Gastroesophageal sphincter (tissue), 4 donors: ENCODE results near the gene CABP7. TPM values are rescaled to one million over a fixed set of nuclear protein-coding genes. Genes with fewer than 3 reads are reported as not detected.

Experiments used
- ATAC-seq: fragments of 150-250 bp; one replicate; pipeline ENCODE4 v1.9.1; 2016; ENCODE audit warnings: mild to moderate bottlenecking, moderate library complexity
- H3K27ac ChIP-seq, 4 donors: fragments of 200-600 bp; sonication (generic) in 3 of 4; 1 replicate in 3 of 4; 2 replicates in 1 of 4; pipeline ENCODE4 v1.5.1; 2016 to 2019
- H3K27me3 ChIP-seq: fragments of 200-600 bp; sonication (generic); one replicate; pipeline ENCODE4 v1.5.1; 2019
- H3K36me3 ChIP-seq, 2 donors: fragments of 200-600 bp; sonication (generic); one replicate each; pipeline ENCODE4 v1.5.1; 2019; ENCODE audit warnings: control low read depth in 1 of 2
- H3K4me1 ChIP-seq, 3 donors: fragments of 200-600 bp; sonication (generic); 1 replicate in 2 of 3; 2 replicates in 1 of 3; pipeline ENCODE4 v1.5.1; 2016 to 2019; ENCODE audit warnings: control low read depth in 2 of 3
- H3K4me3 ChIP-seq, 2 donors: fragments of 200-600 bp; sonication (generic); one replicate each; pipeline ENCODE4 v1.5.1; 2019; ENCODE audit warnings: mild to moderate bottlenecking in 1 of 2, moderate library complexity in 1 of 2
- H3K9me3 ChIP-seq, 3 donors: fragments of 200-600 bp; sonication (generic); one replicate each; pipeline ENCODE4 v1.5.1; 2017 to 2019; ENCODE audit warnings: control low read depth in 2 of 3
- EP300 ChIP-seq: sonication (generic); formaldehyde crosslinking; IDR thresholded peaks from one replicate; pipeline ENCODE4 v1.6.1; 2017; ENCODE audit warnings: antibody characterized with exemption, mild to moderate bottlenecking
- POLR2A ChIP-seq, 2 donors: fragments of 450-650 bp; IDR thresholded peaks; one replicate each; pipeline ENCODE4 v1.6.1; 2017; ENCODE audit warnings: antibody characterized with exemption in 2 of 2, mild to moderate bottlenecking in 2 of 2, moderate library complexity in 1 of 2
- POLR2AphosphoS5 ChIP-seq: sonication (generic); formaldehyde crosslinking; IDR thresholded peaks from one replicate; pipeline ENCODE4 v1.6.1; 2017; ENCODE audit warnings: antibody characterized with exemption
- WGBS, 2 donors: methylation state at CpG; one replicate each; pipeline ENCODE4 v1.1.5; 2018; ENCODE audit warnings: low coverage in 1 of 2; 5-methylcytosine and 5-hydroxymethylcytosine counted together
- total RNA-seq, 4 donors: library from RNA; depleted of rRNA; stranded (reverse); fragments of >200 nt; gene quantifications; one replicate each; pipeline ENCODE4 v1.1.0, GENCODE V29; 2016
- TF ChIP-seq, protein P1 (sequence below), 4 experiments: fragments of 200-600 bp in 2 of 4; fragments of 450-650 bp in 2 of 4; sonication (generic) in 1 of 4; IDR thresholded peaks; one replicate each; pipeline ENCODE4 v1.5.1; 2017 to 2019; ENCODE audit warnings: antibody characterized with exemption in 4 of 4, mild to moderate bottlenecking in 2 of 4, moderate library complexity in 2 of 4

Gene CABP7
- total RNA-seq, 4 donors from 2014 or later: 0.27 to 0.62 (median 0.32) TPM; not detected in 1

DNA sequence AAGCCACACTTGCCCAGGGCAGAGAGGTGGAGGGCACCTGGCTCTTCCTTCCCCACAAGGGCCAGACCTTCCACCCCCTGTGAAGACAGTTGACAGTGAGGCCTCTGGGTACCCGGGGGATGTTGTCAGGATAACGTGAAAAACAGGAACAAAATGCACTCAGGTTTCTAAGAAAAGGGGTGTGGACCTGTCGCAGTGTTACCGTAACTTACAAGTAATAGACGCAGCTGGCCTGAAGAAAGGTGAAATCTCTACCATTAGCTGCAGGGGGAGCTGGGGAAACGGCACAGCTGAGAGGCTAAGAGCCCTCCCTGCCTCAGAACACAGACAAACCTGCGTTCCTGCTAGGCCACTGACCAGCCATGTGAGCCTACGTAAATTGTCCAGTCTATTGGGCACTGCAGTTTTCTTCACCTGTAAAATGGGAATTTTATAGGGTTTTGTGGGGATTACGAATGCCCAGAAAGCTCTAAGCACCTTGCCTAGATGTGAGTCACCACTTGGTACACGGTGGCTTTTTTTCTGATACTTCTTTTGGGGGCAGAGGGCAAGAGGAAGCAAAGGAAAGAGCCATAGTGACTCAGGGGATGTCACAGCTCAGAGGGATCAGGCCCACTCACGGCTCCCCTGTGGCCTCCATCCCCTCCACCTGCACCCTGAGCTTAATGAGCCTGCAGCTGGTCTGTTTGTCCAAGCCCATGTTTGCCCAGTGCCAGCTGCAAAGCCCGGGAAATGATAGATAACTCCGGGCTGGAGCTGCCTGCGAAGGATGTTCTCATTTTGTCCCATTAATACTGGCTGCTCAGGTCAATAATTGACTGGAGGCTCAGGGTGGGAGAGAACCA lies 18.4 kb upstream of the CABP7 start:
- peaks cover 63% of the 10 kb centered on the region for H3K27me3 ChIP-seq
- no peak overlapping the region for H3K27ac ChIP-seq
- H3K9me3 ChIP-seq: no peaks in the 10 kb centered on the region
- WGBS, 2 donors: 52% methylated on average over 3 to 4 of the region's 14 CpGs
- TF ChIP-seq EP300 (no peak), POLR2A (IDR thresholded peaks at IDR 0.05) (no peak), POLR2AphosphoS5 (no peak)
- TF ChIP-seq, protein P1, sequence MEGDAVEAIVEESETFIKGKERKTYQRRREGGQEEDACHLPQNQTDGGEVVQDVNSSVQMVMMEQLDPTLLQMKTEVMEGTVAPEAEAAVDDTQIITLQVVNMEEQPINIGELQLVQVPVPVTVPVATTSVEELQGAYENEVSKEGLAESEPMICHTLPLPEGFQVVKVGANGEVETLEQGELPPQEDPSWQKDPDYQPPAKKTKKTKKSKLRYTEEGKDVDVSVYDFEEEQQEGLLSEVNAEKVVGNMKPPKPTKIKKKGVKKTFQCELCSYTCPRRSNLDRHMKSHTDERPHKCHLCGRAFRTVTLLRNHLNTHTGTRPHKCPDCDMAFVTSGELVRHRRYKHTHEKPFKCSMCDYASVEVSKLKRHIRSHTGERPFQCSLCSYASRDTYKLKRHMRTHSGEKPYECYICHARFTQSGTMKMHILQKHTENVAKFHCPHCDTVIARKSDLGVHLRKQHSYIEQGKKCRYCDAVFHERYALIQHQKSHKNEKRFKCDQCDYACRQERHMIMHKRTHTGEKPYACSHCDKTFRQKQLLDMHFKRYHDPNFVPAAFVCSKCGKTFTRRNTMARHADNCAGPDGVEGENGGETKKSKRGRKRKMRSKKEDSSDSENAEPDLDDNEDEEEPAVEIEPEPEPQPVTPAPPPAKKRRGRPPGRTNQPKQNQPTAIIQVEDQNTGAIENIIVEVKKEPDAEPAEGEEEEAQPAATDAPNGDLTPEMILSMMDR (IDR thresholded peaks at IDR 0.05): no peak
- ATAC-seq: no peak
- H3K36me3 ChIP-seq: peaks cover 0 to 19% of the 10 kb centered on the region in 2 donors
- no peak overlapping the region for H3K4me3 ChIP-seq
- H3K4me1 ChIP-seq: peaks cover 0 to 54% (median 5%) of the 10 kb centered on the region in 3 donors

DNA sequence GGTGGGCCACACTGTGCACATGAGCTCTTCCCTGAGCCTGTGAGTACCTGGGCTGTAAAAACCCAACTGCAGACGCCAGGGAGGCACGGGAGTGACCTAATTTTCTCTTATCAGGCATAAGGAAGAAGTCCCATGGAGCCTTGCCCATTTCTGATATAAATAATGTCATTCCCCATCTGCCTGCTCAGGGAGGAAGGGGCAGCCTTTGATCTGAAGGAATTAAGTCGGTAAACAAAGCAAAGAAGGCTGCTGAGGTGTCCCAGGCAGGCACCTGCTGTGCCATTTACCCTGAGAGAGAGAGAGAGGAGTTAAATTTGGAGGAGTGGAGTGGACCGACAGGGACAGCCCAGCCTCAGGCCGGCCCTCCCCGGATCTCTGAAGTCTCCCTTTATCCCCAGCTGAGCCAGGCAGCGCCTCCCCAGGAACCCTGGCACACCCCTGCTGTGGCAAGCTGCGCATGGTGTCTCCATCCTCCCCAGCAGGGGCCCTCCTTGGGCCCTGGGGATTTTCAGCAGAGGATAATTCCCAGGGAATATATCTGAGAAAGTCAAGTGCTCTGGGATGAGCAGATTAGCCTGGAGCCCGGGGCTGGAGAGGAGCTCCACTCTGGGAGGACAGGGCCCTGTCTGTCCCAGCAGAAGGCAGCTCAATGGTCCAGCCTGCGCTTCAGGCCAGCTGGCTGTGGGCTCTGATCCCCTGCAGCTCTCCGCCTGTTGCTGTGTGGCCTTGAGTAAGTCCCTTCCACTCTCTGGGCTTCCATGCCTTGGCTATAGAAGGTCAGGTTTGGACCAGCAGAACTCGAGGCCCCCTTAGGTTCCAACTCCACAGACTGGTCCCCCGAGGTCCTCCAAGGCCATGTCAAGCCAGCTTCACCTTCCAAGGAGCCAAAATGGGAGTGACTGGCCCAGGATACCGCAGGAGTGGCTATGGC lies 17.5 kb upstream of the CABP7 start:
- Histone ChIP-seq H3K27me3 (peaks cover 72% of the 10 kb centered on the region), H3K27ac (peak overlapping the region in 2 of 4 donors; percentile 15 to 35), H3K4me1 (peaks cover 0 to 58% (median 5%) of the 10 kb centered on the region in 3 donors), H3K36me3 (peaks cover 0 to 10% of the 10 kb centered on the region in 2 donors), H3K4me3 (no peak overlapping the region), H3K9me3 (no peaks in the 10 kb centered on the region)
- no peak for ATAC-seq
- WGBS, 2 donors: 10 to 37% methylated on average over 2 of the region's 14 CpGs
- no peak for TF ChIP-seq POLR2A (IDR thresholded peaks at IDR 0.05)
- no peak for TF ChIP-seq POLR2AphosphoS5

- Histone ChIP-seq H3K36me3 (peaks cover 0 to 3% of the 10 kb centered on the region in 2 donors), H3K4me1 (peaks cover 0 to 58% (median 5%) of the 10 kb centered on the region in 3 donors), H3K4me3 (no peak overlapping the region), H3K27me3 (peaks cover 80% of the 10 kb centered on the region), H3K9me3 (no peaks in the 10 kb centered on the region), H3K27ac (peak overlapping the region in 2 of 4 donors; percentile 15 to 35)
- TF ChIP-seq EP300 (no peak), POLR2A (IDR thresholded peaks at IDR 0.05) (no peak), POLR2AphosphoS5 (no peak)
- TF ChIP-seq, protein P1 (IDR thresholded peaks at IDR 0.05): no peak
- no peak for ATAC-seq
- WGBS, 2 donors: 42 to 87% methylated on average over 4 to 6 of the region's 19 CpGs
Measured at GRCh38 chr22:29702931-29703501, 16.8 kb upstream of the CABP7 start.

DNA sequence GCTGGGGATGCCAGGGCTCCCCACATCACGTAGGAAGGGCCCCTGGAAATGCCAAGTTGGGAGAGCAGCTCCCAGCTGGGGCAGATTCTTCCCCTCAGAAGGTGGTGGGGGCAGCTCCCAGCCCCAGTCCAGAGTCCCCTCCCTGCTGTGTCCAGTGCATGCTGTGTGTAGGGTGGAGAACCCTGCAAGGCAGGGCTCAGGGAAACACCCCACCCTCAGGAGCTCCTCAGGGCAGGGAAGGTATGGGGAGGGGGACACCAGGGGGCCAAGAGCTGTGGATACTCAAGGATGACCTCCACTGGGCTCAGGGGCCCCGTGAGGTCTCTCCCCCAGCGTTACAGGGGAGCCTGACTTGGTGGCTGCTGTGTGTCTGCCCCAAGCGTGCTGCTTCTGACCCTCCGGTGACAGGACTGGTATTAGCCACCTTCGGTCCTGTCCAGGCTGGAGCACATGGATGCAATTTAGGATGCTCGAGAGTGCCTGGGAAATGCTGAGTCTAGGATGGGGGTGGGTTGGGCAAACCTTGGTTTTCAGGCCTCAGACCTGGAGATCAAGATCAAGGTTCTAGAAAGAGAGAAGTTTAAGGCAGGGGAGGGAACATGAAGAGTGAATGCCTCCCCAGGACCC lies 16.1 kb upstream of the CABP7 start:
- WGBS, 2 donors: 17 to 20% methylated on average over 1 of the region's 7 CpGs
- no peak for ATAC-seq
- TF ChIP-seq EP300 (no peak), POLR2A (IDR thresholded peaks at IDR 0.05) (no peak), POLR2AphosphoS5 (no peak)
- TF ChIP-seq, protein P1 (IDR thresholded peaks at IDR 0.05): no peak
- Histone ChIP-seq H3K27ac (peak overlapping the region in 2 of 4 donors; percentile 27 to 35), H3K9me3 (no peaks in the 10 kb centered on the region), H3K36me3 (no peaks in the 10 kb centered on the region), H3K27me3 (peaks cover 86% of the 10 kb centered on the region), H3K4me3 (no peak overlapping the region), H3K4me1 (peaks cover 0 to 58% (median 5%) of the 10 kb centered on the region in 3 donors)
